ENCODE data around the gene HOXD9. TPM values are rescaled to one million over a fixed set of nuclear protein-coding genes. Genes with fewer than 3 reads are reported as not detected.

The HOXD9 gene
- polyA plus RNA-seq, 1 of the 3 experiments (the other 2 are of a cell fraction): 4.8 TPM

DNA sequence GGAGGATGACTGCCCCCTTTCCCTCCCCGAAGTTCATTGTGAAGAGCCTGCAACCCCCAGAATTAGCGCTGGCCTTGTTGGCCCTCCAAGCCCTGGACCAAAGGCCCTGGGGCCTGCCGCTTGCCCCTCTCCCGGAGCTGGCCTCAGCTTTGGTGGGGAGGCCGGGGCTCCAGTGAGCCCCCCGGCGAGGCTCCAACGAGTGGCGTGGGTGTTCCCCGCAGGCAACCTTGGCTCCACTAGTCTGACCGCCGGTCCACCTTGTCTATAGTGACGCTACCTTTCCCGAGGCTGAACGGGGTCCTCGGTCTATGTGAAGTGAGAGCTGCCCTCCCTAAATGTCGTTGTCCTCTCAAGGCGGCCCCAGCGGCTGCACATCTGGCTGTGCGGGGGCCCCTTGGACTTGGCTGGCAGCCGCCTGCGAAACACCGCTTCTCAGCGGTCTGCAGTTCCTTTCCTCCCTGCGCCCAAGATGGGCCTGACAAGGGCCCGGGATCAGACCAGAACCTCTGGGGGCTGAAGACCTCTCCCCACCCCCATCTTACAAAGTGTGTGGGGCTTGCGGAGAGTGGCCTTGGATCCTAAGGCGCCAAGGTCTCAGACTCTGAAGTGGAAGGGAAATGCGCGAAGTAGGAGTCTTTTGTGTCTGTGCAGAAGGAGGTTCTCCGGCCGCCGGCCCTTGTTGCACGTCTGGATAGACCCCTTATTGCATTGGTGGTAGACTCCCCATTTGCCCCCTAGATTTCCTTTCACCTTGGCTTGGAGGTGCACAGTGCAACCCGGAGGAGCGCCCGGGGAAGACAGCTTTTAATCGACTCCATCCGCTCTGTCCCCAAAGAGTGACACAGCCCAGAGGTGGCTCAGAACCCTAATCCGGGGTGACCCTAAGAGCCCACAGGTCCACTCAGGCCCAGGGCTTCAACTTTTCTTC lies 9.9 kb upstream of the HOXD9 start:
- POLR2A ChIA-PET: interaction anchor here (0.6 kb wide), 1 partner anchor 8 kb away, joined by 3 read pairs; no protein-coding TSS in a partner anchor

More for the DNA sequence above, 9.9 kb upstream of the HOXD9 start:
- TF ChIP-seq EZH2phosphoT487 (IDR thresholded peaks at IDR 0.05; ENCODE audit: borderline replicate concordance, low read depth): no peak
- TF ChIP-seq REST (IDR thresholded peaks at IDR 0.05; ENCODE audit: low read depth, low read length): no peak
- no peak for TF ChIP-seq NFIC (IDR thresholded peaks at IDR 0.05; ENCODE audit: borderline replicate concordance)
- TF ChIP-seq, protein P1, sequence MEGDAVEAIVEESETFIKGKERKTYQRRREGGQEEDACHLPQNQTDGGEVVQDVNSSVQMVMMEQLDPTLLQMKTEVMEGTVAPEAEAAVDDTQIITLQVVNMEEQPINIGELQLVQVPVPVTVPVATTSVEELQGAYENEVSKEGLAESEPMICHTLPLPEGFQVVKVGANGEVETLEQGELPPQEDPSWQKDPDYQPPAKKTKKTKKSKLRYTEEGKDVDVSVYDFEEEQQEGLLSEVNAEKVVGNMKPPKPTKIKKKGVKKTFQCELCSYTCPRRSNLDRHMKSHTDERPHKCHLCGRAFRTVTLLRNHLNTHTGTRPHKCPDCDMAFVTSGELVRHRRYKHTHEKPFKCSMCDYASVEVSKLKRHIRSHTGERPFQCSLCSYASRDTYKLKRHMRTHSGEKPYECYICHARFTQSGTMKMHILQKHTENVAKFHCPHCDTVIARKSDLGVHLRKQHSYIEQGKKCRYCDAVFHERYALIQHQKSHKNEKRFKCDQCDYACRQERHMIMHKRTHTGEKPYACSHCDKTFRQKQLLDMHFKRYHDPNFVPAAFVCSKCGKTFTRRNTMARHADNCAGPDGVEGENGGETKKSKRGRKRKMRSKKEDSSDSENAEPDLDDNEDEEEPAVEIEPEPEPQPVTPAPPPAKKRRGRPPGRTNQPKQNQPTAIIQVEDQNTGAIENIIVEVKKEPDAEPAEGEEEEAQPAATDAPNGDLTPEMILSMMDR (IDR thresholded peaks at IDR 0.05): no peak
- TF ChIP-seq CHD2 (IDR thresholded peaks at IDR 0.05; ENCODE audit: low read length, partially characterized antibody): no peak
- no peak for TF ChIP-seq NRF1 (IDR thresholded peaks at IDR 0.05; ENCODE audit: low read depth, low read length)
- TF ChIP-seq MXI1 (IDR thresholded peaks at IDR 0.05; ENCODE audit: low read depth, low read length): no peak
- CTCF ChIA-PET: interaction anchor here (0.7 to 17.7 kb wide), 19 partner anchors 10 to 1036 kb away, joined by 3 to 264 read pairs (median 7); partner anchors contain the start of genes EVX2, HOXD12, HOXD13 and HOXD9
- Histone ChIP-seq H3K79me2 (ENCODE audit: insufficient read depth) (no peaks in the 10 kb centered on the region), H3K4me1 (ENCODE audit: control insufficient read depth in 1 of 2, insufficient read depth in 2 of 2, low read depth in 1 of 2, low read length in 1 of 2) (peaks cover 0 to 8% of the 10 kb centered on the region in 2 experiments; a peak in 2 of 4 replicates), H3K4me3 (ENCODE audit: low read depth in 2 of 2, low read length in 1 of 2) (no peak overlapping the region), H3K27me3 (ENCODE audit: insufficient read depth) (peaks cover 70% of the 10 kb centered on the region; the same call in 1 of the 2 replicates), H2AFZ (ENCODE audit: low read depth) (no peak overlapping the region), H4K20me1 (ENCODE audit: insufficient read depth) (no peaks in the 10 kb centered on the region), H3K36me3 (replicated peaks in 1 of 2; ENCODE audit: control insufficient read depth in 1 of 2, insufficient read depth in 2 of 2, low read length in 1 of 2) (no peaks in the 10 kb centered on the region), H3K9me2 (no peaks in the 10 kb centered on the region), H3K9me3 (no peaks in the 10 kb centered on the region), H3F3A (replicated peaks; ENCODE audit: insufficient read depth) (peaks cover 3% of the 10 kb centered on the region), H3K27ac (ENCODE audit: low read depth in 2 of 2, low read length in 1 of 2) (no peak overlapping the region), H3K4me2 (no peak overlapping the region), H3K9ac (no peak overlapping the region)
- no peak for DNase-seq
- 78% methylated on average over 24 of the region's 40 CpGs for WGBS (ENCODE audit: low lambda C conversion rate)
